Measurements from ENCODE around the gene ZSWIM1. TPM values are rescaled to one million over a fixed set of nuclear protein-coding genes. Genes with fewer than 3 reads are reported as not detected.
A peak's percentile ranks its signal among the peaks of the same experiment; 100 is the strongest.
"Not testable (repeated sequence)": the region's sequence is repeated elsewhere in the genome, so short reads cannot be mapped to it uniquely, and the experiment has no call there.

Gene ZSWIM1
- total RNA-seq, 1 donor from 2014 or later: 14.6 TPM

- DNase-seq (ENCODE audit: low spot score): no peak
Measured at GRCh38 chr20:45927071-45927878, 46.2 kb downstream of the ZSWIM1 start.

- not testable (repeated sequence) for DNase-seq (ENCODE audit: low spot score)
Measured at GRCh38 chr20:45931680-45932079, 50.7 kb downstream of the ZSWIM1 start.

- DNase-seq (ENCODE audit: low spot score): peak; percentile 66
Measured at GRCh38 chr20:45933266-45934045, 52.4 kb downstream of the ZSWIM1 start.

- DNase-seq (ENCODE audit: low spot score): no peak
Measured at GRCh38 chr20:45934046-45934585, 53.1 kb downstream of the ZSWIM1 start.

Other genes starting within 250 kb of the ZSWIM1 start
- not detected for gene WFDC9, start 249.9 kb upstream of the ZSWIM1 start, total RNA-seq
- gene WFDC11, start 211.0 kb upstream of the ZSWIM1 start, total RNA-seq: not detected
- gene WFDC13, start 179.2 kb upstream of the ZSWIM1 start, total RNA-seq: not detected
- gene WFDC10B, start 176.2 kb upstream of the ZSWIM1 start, total RNA-seq: 0.49 TPM
- gene SPINT4, start 158.9 kb upstream of the ZSWIM1 start, total RNA-seq: not detected
- gene WFDC3, start 89.3 kb upstream of the ZSWIM1 start, total RNA-seq: 1.8 TPM
- gene DNTTIP1, start 89.3 kb upstream of the ZSWIM1 start, total RNA-seq: 26.4 TPM
- gene UBE2C, start 68.6 kb upstream of the ZSWIM1 start, total RNA-seq: 2.9 TPM
- gene TNNC2, start 53.9 kb upstream of the ZSWIM1 start, total RNA-seq: 0.81 TPM
- 34.6 TPM for gene SNX21, start 47.4 kb upstream of the ZSWIM1 start, total RNA-seq
- gene ACOT8, start 23.8 kb upstream of the ZSWIM1 start, total RNA-seq: 35.7 TPM
- 4.7 TPM for gene ZSWIM3, start 23.6 kb upstream of the ZSWIM1 start, total RNA-seq
- gene SPATA25, start 6.4 kb downstream of the ZSWIM1 start, total RNA-seq: 2.8 TPM
- gene NEURL2, start 10.0 kb downstream of the ZSWIM1 start, total RNA-seq: 5.9 TPM
- 153 TPM for gene CTSA, start 10.1 kb downstream of the ZSWIM1 start, total RNA-seq
- gene PLTP, start 30.9 kb downstream of the ZSWIM1 start, total RNA-seq: 111 TPM
- 29.3 TPM for gene PCIF1, start 53.5 kb downstream of the ZSWIM1 start, total RNA-seq
- 19.4 TPM for gene ZNF335, start 91.0 kb downstream of the ZSWIM1 start, total RNA-seq
- 0.52 TPM for gene MMP9, start 127.7 kb downstream of the ZSWIM1 start, total RNA-seq
- gene SLC12A5, start 148.0 kb downstream of the ZSWIM1 start, total RNA-seq: 0.32 TPM
- gene NCOA5, start 208.7 kb downstream of the ZSWIM1 start, total RNA-seq: 27.0 TPM
- 15.8 TPM for gene CD40, start 237.1 kb downstream of the ZSWIM1 start, total RNA-seq